Body of pancreas (tissue), 4 donors: ENCODE results near the gene SPINK5. TPM values are rescaled to one million over a fixed set of nuclear protein-coding genes. Genes with fewer than 3 reads are reported as not detected.

Experiments
- ATAC-seq: fragments of 150-250 bp; one replicate; pipeline ENCODE4 v1.9.1; 2016
- DNase-seq, 4 donors: peaks; one replicate each; pipeline ENCODE4 v3.0.0-alpha.2; 2019
- H3K27ac ChIP-seq, 4 donors: fragments of 200-600 bp; sonication (generic); 1 replicate in 3 of 4; 2 replicates in 1 of 4; pipeline versions ENCODE4 v1.5.1 to v1.6.1; 2016 to 2019; ENCODE audit warnings: mild to moderate bottlenecking in 1 of 4, mixed read lengths in 1 of 4, moderate library complexity in 1 of 4
- H3K27me3 ChIP-seq, 2 donors: fragments of 200-600 bp; sonication (generic); one replicate each; pipeline ENCODE4 v1.6.0; 2016; ENCODE audit warnings: mild to moderate bottlenecking in 1 of 2
- H3K36me3 ChIP-seq, 2 donors: fragments of 200-600 bp; sonication (generic); replicated peaks in 1 of 2; 2 replicates each; pipeline ENCODE4 v1.5.1; 2016; ENCODE audit warnings: low read depth in 2 of 2; ENCODE audit not compliant: insufficient read depth in 1 of 2
- H3K4me1 ChIP-seq: fragments of 200-600 bp; sonication (generic); one replicate; pipeline ENCODE4 v1.6.0; 2016
- H3K4me3 ChIP-seq, 2 donors: fragments of 200-600 bp; sonication (generic); 1 replicate in 1 of 2; 2 replicates in 1 of 2; pipeline ENCODE4 v1.5.1; 2016 to 2019
- H3K9me3 ChIP-seq, 3 donors: fragments of 200-600 bp; sonication (generic); 1 replicate in 2 of 3; 2 replicates in 1 of 3; pipeline ENCODE4 v1.5.1; 2016
- CTCF ChIP-seq, 7 experiments: fragments of 450-650 bp in 4 of 7; fragments of 200-600 bp in 3 of 7; sonication (generic) in 3 of 7; IDR thresholded peaks; one replicate each; pipeline ENCODE4 v1.5.1; 2016 to 2019; ENCODE audit warnings: antibody characterized with exemption in 7 of 7
- POLR2A ChIP-seq, 3 donors: fragments of 450-650 bp; IDR thresholded peaks; one replicate each; pipeline ENCODE4 v1.6.1; 2016; ENCODE audit warnings: antibody characterized with exemption in 3 of 3, mild to moderate bottlenecking in 2 of 3
- WGBS, 2 donors: methylation state at CpG; one replicate each; pipeline ENCODE4 v1.1.5; 2017; 5-methylcytosine and 5-hydroxymethylcytosine counted together
- intact Hi-C: fragments of 100-400 bp; cut with DNase I; formaldehyde crosslinking; loops from one replicate; pipeline ENCODE4 v1.15.1; 2023
- total RNA-seq, 2 donors: library from RNA; depleted of rRNA; stranded (reverse); fragments of >200 nt; gene quantifications; one replicate each; pipeline ENCODE4 v1.1.0, GENCODE V29; 2016

The SPINK5 gene
- total RNA-seq, 2 donors from 2014 or later, result 0.52 to 1.6 TPM

DNA sequence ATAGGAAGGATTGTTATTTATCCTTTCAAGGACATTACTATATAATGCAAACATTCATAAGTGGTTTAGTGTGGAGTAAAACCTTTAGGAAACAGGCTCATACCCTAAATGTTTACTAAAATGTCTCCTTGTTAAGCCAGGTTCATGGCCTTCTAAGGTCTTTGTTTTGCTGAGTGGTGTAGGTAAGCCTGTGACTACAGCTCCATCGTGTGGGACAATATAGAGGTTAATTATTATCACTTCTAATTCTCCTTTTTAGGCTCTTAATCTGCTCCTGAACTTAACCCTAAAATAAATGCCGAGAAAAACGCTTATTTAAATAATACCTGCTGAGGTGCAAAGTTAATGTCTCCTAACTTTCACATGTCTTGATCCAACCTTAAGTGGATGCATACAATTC is 43.8 kb downstream of the SPINK5 start:
- WGBS, 2 donors, result 15 to 20% methylated on average over 3 of the region's 3 CpGs
- no peak for DNase-seq

DNA sequence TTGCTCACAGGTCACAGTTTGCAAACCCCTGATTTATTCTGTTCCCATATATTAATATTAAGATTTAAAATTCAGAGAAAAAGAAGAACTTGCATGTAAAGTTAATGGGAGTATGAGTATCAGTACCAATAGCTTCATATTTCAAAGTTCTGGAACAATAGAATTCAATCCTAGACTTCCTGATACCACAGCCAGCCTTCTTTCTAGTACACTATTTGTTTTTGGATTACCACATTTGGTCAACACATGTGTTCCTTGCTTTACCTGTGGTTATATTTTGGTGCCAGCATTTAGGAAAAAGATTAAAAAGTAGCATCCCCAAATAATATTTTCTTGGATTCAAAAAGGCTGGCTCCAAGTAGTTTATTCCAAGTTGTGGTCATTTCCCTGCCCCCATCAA is 49.5 kb downstream of the SPINK5 start:
- H3K27ac ChIP-seq, result no peak overlapping the region
- ATAC-seq, result no peak
- no peak for DNase-seq
- intact Hi-C loops, result loop anchor here (10.0 kb wide), 1 partner anchor 148 kb away; no protein-coding TSS in a partner anchor
- TF ChIP-seq CTCF (IDR thresholded peaks at IDR 0.05) (no peak), POLR2A (IDR thresholded peaks at IDR 0.05) (no peak)
- H3K4me1 ChIP-seq, result no peaks in the 10 kb centered on the region
- no peak overlapping the region for H3K4me3 ChIP-seq
- no peaks in the 10 kb centered on the region for H3K27me3 ChIP-seq
- no peaks in the 10 kb centered on the region for H3K9me3 ChIP-seq
- no peaks in the 10 kb centered on the region for H3K36me3 ChIP-seq

More for the DNA sequence above, 43.8 kb downstream of the SPINK5 start:
- no peaks in the 10 kb centered on the region for H3K27me3 ChIP-seq
- H3K27ac ChIP-seq, result no peak overlapping the region
- intact Hi-C loops, result no loop called here
- H3K4me1 ChIP-seq, result no peaks in the 10 kb centered on the region
- ATAC-seq, result no peak
- no peaks in the 10 kb centered on the region for H3K9me3 ChIP-seq
- no peak overlapping the region for H3K4me3 ChIP-seq
- H3K36me3 ChIP-seq, result no peaks in the 10 kb centered on the region
- TF ChIP-seq CTCF (IDR thresholded peaks at IDR 0.05) (peak in 4 of 7 experiments; percentile 10 to 18 (median 12)), POLR2A (IDR thresholded peaks at IDR 0.05) (no peak)

DNA sequence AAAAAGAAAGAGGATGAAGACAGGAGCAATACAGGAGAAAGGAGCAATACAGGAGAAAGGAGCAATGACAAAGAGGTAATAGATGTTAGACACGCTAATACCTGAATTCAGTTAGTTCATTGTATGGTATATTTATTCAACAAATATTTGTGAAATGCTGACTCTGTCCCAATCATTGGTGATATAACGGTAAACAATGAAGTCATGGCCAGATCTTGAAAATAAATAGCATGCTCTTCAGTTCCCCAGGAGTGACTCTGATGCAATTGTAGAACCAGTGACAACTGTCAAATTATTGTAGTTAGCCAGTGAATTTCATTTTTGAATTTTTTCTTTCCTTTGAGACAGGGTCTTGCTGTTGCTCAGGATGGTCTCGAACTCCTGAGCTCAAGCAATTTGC is 56.5 kb downstream of the SPINK5 start:
- Histone ChIP-seq H3K36me3 (no peaks in the 10 kb centered on the region), H3K9me3 (no peaks in the 10 kb centered on the region), H3K27ac (no peak overlapping the region), H3K4me1 (no peaks in the 10 kb centered on the region), H3K4me3 (no peak overlapping the region), H3K27me3 (no peaks in the 10 kb centered on the region)
- no peak for ATAC-seq
- 68 to 70% methylated on average over 3 of the region's 3 CpGs for WGBS, 2 donors
- no peak for DNase-seq
- TF ChIP-seq POLR2A (IDR thresholded peaks at IDR 0.05) (no peak), CTCF (IDR thresholded peaks at IDR 0.05) (no peak)
- intact Hi-C loops, result no loop called here

- H3K9me3 ChIP-seq, result no peaks in the 10 kb centered on the region
- DNase-seq, result no peak
- 42 to 52% methylated on average over 3 of the region's 3 CpGs for WGBS, 2 donors
- no peaks in the 10 kb centered on the region for H3K36me3 ChIP-seq
- H3K27me3 ChIP-seq, result no peaks in the 10 kb centered on the region
- TF ChIP-seq CTCF (IDR thresholded peaks at IDR 0.05) (peak in 2 of 7 experiments; percentile 6 to 28), POLR2A (IDR thresholded peaks at IDR 0.05) (no peak)
- H3K4me1 ChIP-seq, result no peaks in the 10 kb centered on the region
- ATAC-seq, result no peak
- intact Hi-C loops, result no loop called here
- H3K27ac ChIP-seq, result no peak overlapping the region
- H3K4me3 ChIP-seq, result no peak overlapping the region
These were observed 61.9 kb downstream of the SPINK5 start for GRCh38 chr5:148125641-148126040.
